Gastroesophageal sphincter (tissue), 3 donors: ENCODE data around the gene AGAP4.
"Not testable (repeated sequence)": the region's sequence is repeated elsewhere in the genome, so short reads cannot be mapped to it uniquely, and the experiment has no call there.

ENCODE experiments used
- EP300 ChIP-seq: sonication (generic); formaldehyde crosslinking; IDR thresholded peaks from one replicate; pipeline ENCODE4 v1.6.1; 2017; ENCODE audit warnings: antibody characterized with exemption, mild to moderate bottlenecking
- POLR2A ChIP-seq, 2 donors: fragments of 450-650 bp; IDR thresholded peaks; one replicate each; pipeline ENCODE4 v1.6.1; 2017; ENCODE audit warnings: antibody characterized with exemption in 2 of 2, mild to moderate bottlenecking in 2 of 2, moderate library complexity in 1 of 2
- POLR2AphosphoS5 ChIP-seq: sonication (generic); formaldehyde crosslinking; IDR thresholded peaks from one replicate; pipeline ENCODE4 v1.6.1; 2017; ENCODE audit warnings: antibody characterized with exemption
- TF ChIP-seq, protein P1 (sequence below), 4 experiments: fragments of 200-600 bp in 2 of 4; fragments of 450-650 bp in 2 of 4; sonication (generic) in 1 of 4; IDR thresholded peaks; one replicate each; pipeline ENCODE4 v1.5.1; 2017 to 2019; ENCODE audit warnings: antibody characterized with exemption in 4 of 4, mild to moderate bottlenecking in 2 of 4, moderate library complexity in 2 of 4

DNA sequence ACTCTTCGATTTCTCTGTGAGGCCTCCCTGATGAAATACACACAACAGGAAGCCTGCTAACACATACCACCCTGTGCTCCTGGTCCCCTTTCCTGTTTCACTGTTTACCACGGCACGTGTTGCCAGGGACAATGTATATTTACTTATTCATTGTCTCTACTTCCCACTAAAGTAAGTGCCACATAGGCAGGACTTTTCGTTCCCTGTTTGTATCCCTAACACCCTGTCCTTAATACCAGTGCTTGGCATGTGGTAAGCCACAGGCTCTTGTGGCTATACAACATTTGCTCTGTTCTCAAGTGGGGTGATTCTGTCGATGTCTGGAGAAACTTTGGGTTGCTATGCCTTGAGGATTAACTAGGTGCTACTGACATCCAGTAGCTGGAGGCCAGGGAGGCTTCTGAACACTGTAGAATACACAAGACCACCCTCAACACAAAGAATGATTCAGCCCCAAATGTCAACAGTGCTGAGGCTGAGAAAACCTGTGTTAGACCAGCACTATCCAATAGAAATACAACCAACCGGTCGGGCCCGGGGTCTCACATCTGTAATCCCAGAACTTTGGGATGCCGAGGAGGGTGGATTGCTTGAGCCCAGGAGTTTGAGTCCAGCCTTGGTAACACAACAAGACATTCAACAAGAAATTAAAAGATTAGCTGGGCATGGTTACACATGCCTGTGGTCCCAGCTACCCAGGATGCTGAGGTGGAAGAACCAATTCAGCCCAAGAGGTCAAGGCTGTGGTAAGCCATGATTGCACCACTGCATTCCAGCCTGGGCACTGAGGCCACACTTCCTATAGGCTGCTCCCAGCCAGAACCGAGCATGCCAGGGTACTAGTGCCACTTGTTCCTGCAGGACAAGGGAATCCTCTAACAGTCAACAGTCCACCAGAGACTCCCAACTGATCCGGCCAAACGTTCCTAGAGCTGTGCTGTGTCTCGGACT, 44.0 kb downstream of the AGAP4 start:
- TF ChIP-seq POLR2A (IDR thresholded peaks at IDR 0.05); EP300; POLR2AphosphoS5: not testable (repeated sequence)
- TF ChIP-seq, protein P1, sequence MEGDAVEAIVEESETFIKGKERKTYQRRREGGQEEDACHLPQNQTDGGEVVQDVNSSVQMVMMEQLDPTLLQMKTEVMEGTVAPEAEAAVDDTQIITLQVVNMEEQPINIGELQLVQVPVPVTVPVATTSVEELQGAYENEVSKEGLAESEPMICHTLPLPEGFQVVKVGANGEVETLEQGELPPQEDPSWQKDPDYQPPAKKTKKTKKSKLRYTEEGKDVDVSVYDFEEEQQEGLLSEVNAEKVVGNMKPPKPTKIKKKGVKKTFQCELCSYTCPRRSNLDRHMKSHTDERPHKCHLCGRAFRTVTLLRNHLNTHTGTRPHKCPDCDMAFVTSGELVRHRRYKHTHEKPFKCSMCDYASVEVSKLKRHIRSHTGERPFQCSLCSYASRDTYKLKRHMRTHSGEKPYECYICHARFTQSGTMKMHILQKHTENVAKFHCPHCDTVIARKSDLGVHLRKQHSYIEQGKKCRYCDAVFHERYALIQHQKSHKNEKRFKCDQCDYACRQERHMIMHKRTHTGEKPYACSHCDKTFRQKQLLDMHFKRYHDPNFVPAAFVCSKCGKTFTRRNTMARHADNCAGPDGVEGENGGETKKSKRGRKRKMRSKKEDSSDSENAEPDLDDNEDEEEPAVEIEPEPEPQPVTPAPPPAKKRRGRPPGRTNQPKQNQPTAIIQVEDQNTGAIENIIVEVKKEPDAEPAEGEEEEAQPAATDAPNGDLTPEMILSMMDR (IDR thresholded peaks at IDR 0.05): not testable (repeated sequence)
